Liver (tissue), 3 donors: ENCODE results near the gene AGTRAP.

Experiments
- ATF3 ChIP-seq: IDR thresholded peaks from 2 replicates; pipeline ENCODE4 v1.6.1; 2016; ENCODE audit warnings: antibody characterized with exemption
- CTCF ChIP-seq: fragments of 150-350 bp; IDR thresholded peaks from 2 replicates; pipeline ENCODE4 v1.5.1; 2017; ENCODE audit warnings: improper control_type of control experiment, low read depth, low read length; ENCODE audit not compliant: missing input control
- GABPA ChIP-seq, 2 donors: IDR thresholded peaks in 1 of 2; conservative IDR thresholded peaks in 1 of 2; 2 replicates each; pipeline ENCODE4 v1.6.1; 2016; ENCODE audit warnings: antibody characterized with exemption in 2 of 2, mild to moderate bottlenecking in 1 of 2, moderate library complexity in 1 of 2
- HNF4A ChIP-seq, 2 donors: conservative IDR thresholded peaks; 2 replicates each; pipeline ENCODE4 v1.6.1; 2016; ENCODE audit warnings: antibody characterized with exemption in 2 of 2, mild to moderate bottlenecking in 2 of 2
- JUND ChIP-seq, 2 donors: IDR thresholded peaks; 2 replicates each; pipeline ENCODE4 v1.6.1; 2016; ENCODE audit warnings: antibody characterized with exemption in 2 of 2
- RXRA ChIP-seq, 2 donors: IDR thresholded peaks; 2 replicates each; pipeline ENCODE4 v1.6.1; 2017 to 2018; ENCODE audit warnings: antibody characterized with exemption in 2 of 2, mild to moderate bottlenecking in 1 of 2
- SP1 ChIP-seq: IDR thresholded peaks from 2 replicates; pipeline ENCODE4 v1.6.1; 2018; ENCODE audit warnings: antibody characterized with exemption, mild to moderate bottlenecking
- TAF1 ChIP-seq: conservative IDR thresholded peaks from 2 replicates; pipeline ENCODE4 v1.6.1; 2016; ENCODE audit warnings: antibody characterized with exemption, mild to moderate bottlenecking
- YY1 ChIP-seq: IDR thresholded peaks from 2 replicates; pipeline ENCODE4 v1.6.1; 2016; ENCODE audit warnings: antibody characterized with exemption, mild to moderate bottlenecking
- ZBTB33 ChIP-seq: IDR thresholded peaks from 2 replicates; pipeline ENCODE4 v1.6.1; 2016; ENCODE audit warnings: antibody characterized with exemption
- donor health status: healthy.
- donor health status: healthy.

GRCh38 chr1:11799896-11800295 is 64.0 kb downstream of the AGTRAP start:
- TF ChIP-seq ZBTB33 (no peak), CTCF (no peak), ATF3 (no peak), YY1 (no peak), HNF4A (conservative IDR thresholded peaks at IDR 0.05) (no peak), SP1 (no peak), TAF1 (no peak), GABPA (IDR thresholded peaks at IDR 0.05 in 1 of 2, conservative IDR thresholded peaks at IDR 0.05 in 1 of 2) (no peak), JUND (IDR thresholded peaks at IDR 0.05) (no peak), RXRA (IDR thresholded peaks at IDR 0.05) (no peak)
